Breast epithelium (tissue), 4 donors: Measurements from ENCODE around the gene MSX1. TPM values are rescaled to one million over a fixed set of nuclear protein-coding genes. Genes with fewer than 3 reads are reported as not detected.

ENCODE experiments used
- DNase-seq, 2 donors: peaks; one replicate each; pipeline ENCODE4 v3.0.0-alpha.2; 2019; ENCODE audit warnings: low spot score in 2 of 2
- H3K27ac ChIP-seq, 2 donors: fragments of 200-600 bp; sonication (generic) in 1 of 2; one replicate each; pipeline ENCODE4 v1.5.1; 2016 to 2019; ENCODE audit warnings: mild to moderate bottlenecking in 1 of 2
- H3K27me3 ChIP-seq, 2 donors: fragments of 200-600 bp; sonication (generic) in 1 of 2; one replicate each; pipeline versions ENCODE4 v1.5.1 to v1.6.0; 2017 to 2019; ENCODE audit warnings: control low read depth in 1 of 2, mild to moderate bottlenecking in 1 of 2
- H3K36me3 ChIP-seq: fragments of 200-600 bp; one replicate; pipeline ENCODE4 v1.5.1; 2019
- H3K4me1 ChIP-seq, 2 donors: fragments of 200-600 bp; sonication (generic); one replicate each; pipeline ENCODE4 v1.5.1; 2016 to 2019; ENCODE audit warnings: control low read depth in 1 of 2
- H3K4me3 ChIP-seq, 3 donors: fragments of 200-600 bp; sonication (generic); 1 replicate in 2 of 3; 2 replicates in 1 of 3; pipeline ENCODE4 v1.5.1; 2016 to 2019; ENCODE audit warnings: mild to moderate bottlenecking in 3 of 3, moderate library complexity in 2 of 3
- H3K9me3 ChIP-seq, 2 donors: fragments of 200-600 bp; sonication (generic) in 1 of 2; one replicate each; pipeline ENCODE4 v1.5.1; 2016 to 2019; ENCODE audit warnings: control low read depth in 1 of 2
- POLR2A ChIP-seq: fragments of 450-650 bp; IDR thresholded peaks from one replicate; pipeline ENCODE4 v1.6.1; 2016; ENCODE audit warnings: antibody characterized with exemption, mild to moderate bottlenecking, moderate library complexity
- POLR2AphosphoS5 ChIP-seq, 3 donors: sonication (generic); formaldehyde crosslinking; IDR thresholded peaks; one replicate each; pipeline ENCODE4 v1.6.1; 2017; ENCODE audit warnings: antibody characterized with exemption in 3 of 3
- intact Hi-C: fragments of 100-400 bp; cut with DNase I; formaldehyde crosslinking; loops from one replicate; pipeline ENCODE4 v1.15.1; 2023; ENCODE audit warnings: low total_unique reads
- total RNA-seq, 3 donors: library from RNA; depleted of rRNA; stranded (reverse); fragments of >200 nt; gene quantifications; one replicate each; pipeline ENCODE4 v1.1.0, GENCODE V29; 2016
- TF ChIP-seq, protein P1 (sequence below), 3 donors: fragments of 450-650 bp; IDR thresholded peaks; one replicate each; pipeline ENCODE4 v1.5.1; 2016 to 2017; ENCODE audit warnings: antibody characterized with exemption in 3 of 3, mild to moderate bottlenecking in 3 of 3, moderate library complexity in 3 of 3

MSX1 gene
- total RNA-seq, 3 donors from 2014 or later, result 5.4 to 17.9 (median 8.5) TPM

DNA sequence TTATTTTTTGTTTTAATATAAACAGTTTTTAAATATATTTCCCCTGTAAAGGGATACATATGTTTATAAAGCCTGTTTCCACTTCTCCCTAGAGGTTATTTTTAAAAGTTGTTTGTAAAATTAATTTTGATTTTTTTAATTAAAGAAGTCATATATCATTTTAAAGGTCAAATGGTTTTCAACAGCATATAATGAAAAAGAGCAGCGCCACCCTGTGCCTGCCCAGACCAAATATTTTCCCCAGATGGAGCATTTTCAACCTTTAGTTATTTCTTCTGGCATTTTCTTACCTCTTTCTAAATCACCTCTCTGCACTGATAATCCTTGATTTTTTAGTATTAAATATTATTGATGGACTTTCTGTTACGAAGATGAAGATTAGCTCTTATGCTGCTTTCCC, 21.0 kb downstream of the MSX1 start:
- no peak for DNase-seq
- H3K9me3 ChIP-seq, result no peaks in the 10 kb centered on the region
- peaks cover 0 to 26% of the 10 kb centered on the region in 2 donors for H3K27me3 ChIP-seq
- H3K36me3 ChIP-seq, result no peaks in the 10 kb centered on the region
- no peak overlapping the region for H3K27ac ChIP-seq
- H3K4me1 ChIP-seq, result no peaks in the 10 kb centered on the region
- TF ChIP-seq POLR2AphosphoS5 (IDR thresholded peaks at IDR 0.05) (no peak), POLR2A (no peak)
- intact Hi-C loops, result no loop called here
- H3K4me3 ChIP-seq, result no peak overlapping the region

DNA sequence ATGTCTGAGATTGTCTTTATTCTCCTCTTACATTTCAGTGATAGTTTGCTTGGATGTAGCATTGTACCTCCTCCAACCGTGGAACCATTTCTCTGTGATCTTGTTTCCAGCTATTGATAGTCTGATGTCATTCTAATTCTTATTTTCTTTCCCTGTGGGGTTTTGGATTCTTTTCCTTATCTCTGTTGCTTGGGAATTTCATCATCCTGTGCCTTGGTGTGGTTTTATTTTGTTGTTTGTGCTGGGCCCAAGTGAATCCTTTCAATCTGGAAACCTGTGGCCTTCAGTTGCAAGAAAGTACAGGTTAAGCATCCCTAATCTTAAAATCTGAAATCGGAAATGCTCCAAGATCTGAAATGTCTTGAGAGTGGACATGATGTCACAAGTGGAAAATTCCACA, 22.0 kb downstream of the MSX1 start:
- Histone ChIP-seq H3K4me1 (no peaks in the 10 kb centered on the region), H3K4me3 (no peak overlapping the region), H3K27me3 (peaks cover 0 to 18% of the 10 kb centered on the region in 2 donors), H3K27ac (no peak overlapping the region), H3K36me3 (no peaks in the 10 kb centered on the region), H3K9me3 (no peaks in the 10 kb centered on the region)
- intact Hi-C loops, result no loop called here
- TF ChIP-seq POLR2AphosphoS5 (IDR thresholded peaks at IDR 0.05) (no peak), POLR2A (no peak)
- TF ChIP-seq, protein P1, sequence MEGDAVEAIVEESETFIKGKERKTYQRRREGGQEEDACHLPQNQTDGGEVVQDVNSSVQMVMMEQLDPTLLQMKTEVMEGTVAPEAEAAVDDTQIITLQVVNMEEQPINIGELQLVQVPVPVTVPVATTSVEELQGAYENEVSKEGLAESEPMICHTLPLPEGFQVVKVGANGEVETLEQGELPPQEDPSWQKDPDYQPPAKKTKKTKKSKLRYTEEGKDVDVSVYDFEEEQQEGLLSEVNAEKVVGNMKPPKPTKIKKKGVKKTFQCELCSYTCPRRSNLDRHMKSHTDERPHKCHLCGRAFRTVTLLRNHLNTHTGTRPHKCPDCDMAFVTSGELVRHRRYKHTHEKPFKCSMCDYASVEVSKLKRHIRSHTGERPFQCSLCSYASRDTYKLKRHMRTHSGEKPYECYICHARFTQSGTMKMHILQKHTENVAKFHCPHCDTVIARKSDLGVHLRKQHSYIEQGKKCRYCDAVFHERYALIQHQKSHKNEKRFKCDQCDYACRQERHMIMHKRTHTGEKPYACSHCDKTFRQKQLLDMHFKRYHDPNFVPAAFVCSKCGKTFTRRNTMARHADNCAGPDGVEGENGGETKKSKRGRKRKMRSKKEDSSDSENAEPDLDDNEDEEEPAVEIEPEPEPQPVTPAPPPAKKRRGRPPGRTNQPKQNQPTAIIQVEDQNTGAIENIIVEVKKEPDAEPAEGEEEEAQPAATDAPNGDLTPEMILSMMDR (IDR thresholded peaks at IDR 0.05), result no peak
- no peak for DNase-seq

DNA sequence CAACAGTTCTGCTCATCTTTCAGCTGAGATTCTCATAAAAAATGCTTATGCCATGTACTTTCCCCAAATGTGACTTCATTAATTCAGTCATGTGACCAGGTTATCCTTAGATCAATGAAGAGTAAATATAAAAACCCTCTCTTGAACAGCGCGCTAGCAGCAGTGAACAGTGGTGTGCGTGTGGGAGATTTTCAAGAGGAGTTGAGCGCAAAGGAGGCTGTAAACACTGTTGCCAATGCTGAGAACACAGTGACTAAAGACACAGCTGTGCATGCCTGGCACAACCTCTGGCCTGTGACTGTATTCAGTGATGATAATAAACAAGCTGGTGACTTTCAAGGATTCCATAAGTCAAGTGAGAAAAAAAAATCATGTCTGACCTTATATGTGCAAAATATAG, 25.1 kb downstream of the MSX1 start:
- no peak for DNase-seq
- no peak for TF ChIP-seq POLR2A
- Histone ChIP-seq H3K9me3 (no peaks in the 10 kb centered on the region), H3K27me3 (peaks cover 0 to 15% of the 10 kb centered on the region in 2 donors), H3K36me3 (no peaks in the 10 kb centered on the region), H3K4me3 (no peak overlapping the region), H3K27ac (no peak overlapping the region), H3K4me1 (no peaks in the 10 kb centered on the region)
- intact Hi-C loops, result no loop called here

DNA sequence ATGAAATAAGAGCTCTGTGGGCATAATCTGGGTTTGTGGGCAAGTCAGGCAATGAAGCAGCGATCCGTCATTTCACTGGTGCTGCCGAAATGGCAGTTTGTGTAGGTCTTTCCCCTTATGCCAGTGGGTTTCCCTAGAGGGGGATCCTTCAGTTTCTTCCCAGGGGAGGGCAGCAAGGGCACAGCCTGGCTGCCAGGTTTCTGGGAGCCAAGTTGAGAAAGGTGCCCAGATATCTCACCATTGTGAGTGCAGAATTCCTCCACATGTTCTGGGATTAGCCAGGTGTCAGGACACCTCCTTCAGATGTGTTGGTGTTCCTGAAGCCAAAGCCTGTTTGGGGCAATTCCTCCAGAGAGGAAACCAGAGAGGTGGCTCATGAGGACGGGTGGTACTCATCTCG, 28.0 kb downstream of the MSX1 start:
- peaks cover 0 to 17% of the 10 kb centered on the region in 2 donors for H3K27me3 ChIP-seq
- no peak for DNase-seq
- no peaks in the 10 kb centered on the region for H3K36me3 ChIP-seq
- no peaks in the 10 kb centered on the region for H3K9me3 ChIP-seq
- TF ChIP-seq POLR2AphosphoS5 (IDR thresholded peaks at IDR 0.05), result no peak
- TF ChIP-seq, protein P1 (IDR thresholded peaks at IDR 0.05), result no peak
- TF ChIP-seq POLR2A, result no peak
- intact Hi-C loops, result no loop called here
- H3K27ac ChIP-seq, result no peak overlapping the region
- no peaks in the 10 kb centered on the region for H3K4me1 ChIP-seq
- H3K4me3 ChIP-seq, result no peak overlapping the region

DNA sequence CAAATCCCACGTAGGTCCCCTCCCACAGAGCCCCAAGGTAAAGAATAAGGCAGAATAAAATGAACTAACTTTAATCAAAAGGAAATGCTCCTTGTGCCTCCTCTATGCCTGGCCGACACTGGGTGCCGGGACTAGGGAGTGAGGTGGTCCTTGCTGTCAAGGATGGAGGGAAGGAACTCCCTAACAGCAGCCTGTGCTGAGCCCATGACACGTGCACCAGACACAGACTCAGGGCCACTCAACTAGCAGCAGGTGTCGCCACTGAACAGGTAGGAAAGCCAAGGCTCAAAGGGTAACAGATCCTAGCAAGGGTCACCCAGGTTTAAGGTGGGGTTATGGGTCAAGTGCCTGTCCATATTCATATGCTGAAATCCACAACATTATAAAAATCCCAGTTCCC, 29.2 kb downstream of the MSX1 start:
- Histone ChIP-seq H3K27ac (no peak overlapping the region), H3K27me3 (peaks cover 0 to 17% of the 10 kb centered on the region in 2 donors), H3K4me3 (no peak overlapping the region), H3K4me1 (no peaks in the 10 kb centered on the region), H3K36me3 (no peaks in the 10 kb centered on the region), H3K9me3 (no peaks in the 10 kb centered on the region)
- TF ChIP-seq, protein P1 (IDR thresholded peaks at IDR 0.05), result no peak
- TF ChIP-seq POLR2AphosphoS5 (IDR thresholded peaks at IDR 0.05), result no peak
- TF ChIP-seq POLR2A, result no peak
- intact Hi-C loops, result no loop called here
- no peak for DNase-seq

DNA sequence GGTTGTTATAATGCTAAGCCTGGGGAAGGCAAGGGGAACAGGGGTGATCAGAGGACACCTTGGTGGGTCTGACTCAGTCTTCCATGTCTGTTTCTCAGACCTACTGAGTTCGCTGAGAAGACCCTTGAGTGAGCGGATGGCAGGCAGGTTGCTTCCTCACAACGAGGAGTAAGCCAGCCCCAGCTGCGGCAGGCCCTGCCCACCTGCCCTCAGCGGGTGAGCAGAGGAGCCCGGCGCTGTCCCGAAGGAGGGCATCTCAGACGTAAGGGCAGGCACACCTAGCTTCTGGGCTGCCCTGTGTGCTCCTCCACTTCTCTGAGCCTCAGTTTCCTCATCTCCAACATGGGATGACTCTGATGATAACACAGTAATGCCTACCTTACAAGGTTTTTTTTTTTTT, 30.3 kb downstream of the MSX1 start:
- Histone ChIP-seq H3K27me3 (peaks cover 0 to 17% of the 10 kb centered on the region in 2 donors), H3K27ac (no peak overlapping the region), H3K9me3 (no peaks in the 10 kb centered on the region), H3K4me1 (no peaks in the 10 kb centered on the region), H3K36me3 (no peaks in the 10 kb centered on the region), H3K4me3 (no peak overlapping the region)
- intact Hi-C loops, result no loop called here
- DNase-seq, result no peak
- TF ChIP-seq, protein P1 (IDR thresholded peaks at IDR 0.05), result no peak
- TF ChIP-seq POLR2A (no peak), POLR2AphosphoS5 (IDR thresholded peaks at IDR 0.05) (no peak)
